ENCODE results near the gene L3MBTL4. TPM values are rescaled to one million over a fixed set of nuclear protein-coding genes. Genes with fewer than 3 reads are reported as not detected.
A peak's percentile ranks its signal among the peaks of the same experiment; 100 is the strongest.

The L3MBTL4 gene
- total RNA-seq, 1 donor from 2014 or later, result 0.34 TPM

DNA sequence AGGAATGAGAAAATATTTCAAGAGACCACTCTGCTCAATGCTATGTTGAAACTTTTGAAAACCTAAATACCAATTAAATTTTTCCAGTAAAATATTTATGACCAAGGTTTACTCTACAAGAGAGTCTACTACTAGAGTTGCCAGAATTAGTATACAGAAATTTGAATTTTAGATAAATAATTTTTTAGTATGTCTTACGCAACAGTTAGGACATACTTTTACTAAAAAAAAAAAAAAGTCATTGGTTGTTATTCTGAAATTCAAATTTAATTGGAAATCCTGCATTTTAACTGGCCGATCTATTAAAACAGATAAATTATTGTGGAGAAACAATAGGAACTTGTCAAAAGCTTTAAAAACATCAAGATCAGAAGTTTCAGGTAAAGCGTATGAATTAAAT is 470.3 kb downstream of the L3MBTL4 start:
- Histone ChIP-seq H3K4me3 (no peak overlapping the region), H4K20me1 (ENCODE audit: low read depth) (no peaks in the 10 kb centered on the region), H3K27ac (no peak overlapping the region), H3K9me3 (ENCODE audit: low read depth) (no peaks in the 10 kb centered on the region), H3K4me1 (peaks cover 16% of the 10 kb centered on the region), H3K4me2 (no peak overlapping the region), H3K27me3 (no peaks in the 10 kb centered on the region), H3K79me2 (ENCODE audit: low read depth) (no peaks in the 10 kb centered on the region), H3K36me3 (no peaks in the 10 kb centered on the region), H3K9ac (no peak overlapping the region), H3F3A (ENCODE audit: low read depth) (peaks cover 13% of the 10 kb centered on the region), H2AFZ (replicated peaks) (no peak overlapping the region)
- peaks cover 30% of the 10 kb centered on the region for H3K4me1 Mint-ChIP-seq
- no peak for DNase-seq (ENCODE audit: low spot score)
- H3K36me3 Mint-ChIP-seq, result no peaks in the 10 kb centered on the region
- H3K9me3 Mint-ChIP-seq, result no peaks in the 10 kb centered on the region
- H3K4me3 Mint-ChIP-seq, result no peak overlapping the region
- TF ChIP-seq CTCF (IDR thresholded peaks at IDR 0.05) (no peak), EZH2 (IDR thresholded peaks at IDR 0.05) (no peak), EZH2phosphoT487 (IDR thresholded peaks at IDR 0.05) (no peak)
- no peak overlapping the region for H3K27ac Mint-ChIP-seq
- H3K27me3 Mint-ChIP-seq (ENCODE audit: insufficient read depth, low read depth), result peaks cover 3% of the 10 kb centered on the region

DNA sequence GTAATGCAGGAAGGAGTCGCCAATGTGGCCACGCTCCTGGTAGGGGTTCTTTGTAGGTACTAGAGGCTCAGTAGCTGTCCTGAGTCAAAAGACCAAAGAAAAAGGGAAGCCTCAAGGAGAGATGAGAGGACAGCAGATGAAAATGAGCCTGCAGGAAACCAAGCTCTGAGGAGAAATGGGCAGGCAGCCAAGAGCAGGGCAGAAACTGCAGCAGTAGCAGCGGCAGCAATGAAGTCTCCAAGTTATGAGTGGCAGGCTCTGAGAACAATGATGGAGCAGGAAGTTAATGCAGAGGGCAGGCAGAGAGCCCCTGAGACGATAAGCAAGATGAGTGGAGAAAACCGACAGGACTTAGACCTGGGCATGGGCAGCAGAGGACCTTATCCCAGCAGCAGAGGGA is 471.2 kb downstream of the L3MBTL4 start:
- Histone ChIP-seq H3K4me1 (peaks cover 16% of the 10 kb centered on the region), H3K79me2 (ENCODE audit: low read depth) (no peaks in the 10 kb centered on the region), H3K4me2 (no peak overlapping the region), H3K9ac (no peak overlapping the region), H3K27ac (no peak overlapping the region), H3K36me3 (no peaks in the 10 kb centered on the region), H3F3A (ENCODE audit: low read depth) (peaks cover 13% of the 10 kb centered on the region), H3K4me3 (no peak overlapping the region), H3K27me3 (no peaks in the 10 kb centered on the region), H4K20me1 (ENCODE audit: low read depth) (no peaks in the 10 kb centered on the region), H3K9me3 (ENCODE audit: low read depth) (no peaks in the 10 kb centered on the region), H2AFZ (replicated peaks) (no peak overlapping the region)
- Mint-ChIP-seq H3K4me3 (no peak overlapping the region), H3K9me3 (no peaks in the 10 kb centered on the region), H3K27me3 (ENCODE audit: insufficient read depth, low read depth) (peaks cover 3% of the 10 kb centered on the region), H3K27ac (peak overlapping the region; percentile 17), H3K4me1 (peaks cover 30% of the 10 kb centered on the region), H3K36me3 (no peaks in the 10 kb centered on the region)
- no peak for DNase-seq (ENCODE audit: low spot score)
- TF ChIP-seq EZH2 (IDR thresholded peaks at IDR 0.05) (no peak), EZH2phosphoT487 (IDR thresholded peaks at IDR 0.05) (no peak), CTCF (IDR thresholded peaks at IDR 0.05) (no peak)

GRCh38 chr18:5942591-5942990 is 472.1 kb downstream of the L3MBTL4 start:
- H4K20me1 ChIP-seq (ENCODE audit: low read depth), result no peaks in the 10 kb centered on the region
- Mint-ChIP-seq H3K9me3 (no peaks in the 10 kb centered on the region), H3K36me3 (peaks cover 3% of the 10 kb centered on the region), H3K4me1 (peaks cover 33% of the 10 kb centered on the region), H3K27me3 (ENCODE audit: insufficient read depth, low read depth) (peaks cover 5% of the 10 kb centered on the region), H3K27ac (no peak overlapping the region), H3K4me3 (no peak overlapping the region)
- peak overlapping the region; percentile 5 for H3K4me3 ChIP-seq
- no peak for TF ChIP-seq EZH2phosphoT487 (IDR thresholded peaks at IDR 0.05)
- no peak for TF ChIP-seq EZH2 (IDR thresholded peaks at IDR 0.05)
- TF ChIP-seq CTCF (IDR thresholded peaks at IDR 0.05), result no peak
- H2AFZ ChIP-seq (replicated peaks), result peak overlapping the region; percentile 78
- H3K4me1 ChIP-seq, result peaks cover 16% of the 10 kb centered on the region
- H3K36me3 ChIP-seq, result no peaks in the 10 kb centered on the region
- no peak for DNase-seq (ENCODE audit: low spot score)
- H3K27me3 ChIP-seq, result no peaks in the 10 kb centered on the region
- H3K9me3 ChIP-seq (ENCODE audit: low read depth), result no peaks in the 10 kb centered on the region
- H3K9ac ChIP-seq, result no peak overlapping the region
- peaks cover 13% of the 10 kb centered on the region for H3F3A ChIP-seq (ENCODE audit: low read depth)
- H3K79me2 ChIP-seq (ENCODE audit: low read depth), result no peaks in the 10 kb centered on the region
- H3K27ac ChIP-seq, result no peak overlapping the region
- H3K4me2 ChIP-seq, result peak overlapping the region; percentile 62

Measured in neural progenitor cell (in vitro differentiated cells).